Measurements from ENCODE around the gene C2CD2.
A peak's percentile ranks its signal among the peaks of the same experiment; 100 is the strongest.
"Not testable (repeated sequence)": the region's sequence is repeated elsewhere in the genome, so short reads cannot be mapped to it uniquely, and the experiment has no call there.

The C2CD2 gene

DNA sequence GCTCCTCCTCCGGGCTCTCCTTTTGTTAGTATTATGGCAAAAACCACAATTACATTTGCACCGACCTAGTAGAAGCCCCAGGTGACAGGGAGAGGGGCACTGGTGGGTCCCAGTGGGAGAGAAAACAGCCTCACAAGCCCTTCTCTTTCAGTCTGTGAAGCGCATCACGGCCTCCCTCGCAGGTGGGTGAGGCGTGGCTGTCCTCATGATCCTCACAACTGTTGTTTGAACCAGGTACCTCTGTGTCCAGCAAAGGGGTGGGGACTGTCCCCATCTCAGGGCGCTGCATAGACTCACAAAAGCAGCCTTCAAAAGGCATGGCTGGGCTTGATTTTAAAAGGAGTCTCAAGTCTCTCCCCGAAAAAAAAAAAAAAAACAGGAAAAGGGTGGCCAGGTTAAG, 7.9 kb upstream of the C2CD2 start:
- TF ChIP-seq EZH2phosphoT487 (IDR thresholded peaks at IDR 0.05; ENCODE audit: borderline replicate concordance, low read length) (no peak), CTCF (IDR thresholded peaks at IDR 0.05; ENCODE audit: low read depth, low read length, poor library complexity, severe bottlenecking) (no peak)
- Histone ChIP-seq H3K4me1 (ENCODE audit: control insufficient read depth, low read length) (peaks cover 48% of the 10 kb centered on the region), H3K27me3 (ENCODE audit: control insufficient read depth, low read length) (no peaks in the 10 kb centered on the region), H3K4me3 (ENCODE audit: low read length) (peak overlapping the region; percentile 24), H3K27ac (ENCODE audit: low read depth, low read length) (no peak overlapping the region), H3K9me2 (replicated peaks; ENCODE audit: control insufficient read depth, low read length) (no peaks in the 10 kb centered on the region), H3K36me3 (ENCODE audit: control insufficient read depth, low read length) (no peaks in the 10 kb centered on the region), H4K20me1 (ENCODE audit: control insufficient read depth, insufficient read depth, low read depth, low read length) (no peaks in the 10 kb centered on the region), H3K9me3 (ENCODE audit: control insufficient read depth, insufficient read depth, low read length) (no peaks in the 10 kb centered on the region), H3F3A (ENCODE audit: control insufficient read depth, insufficient read depth) (peaks cover 9% of the 10 kb centered on the region), H3K4me2 (ENCODE audit: low read length) (peak overlapping the region; percentile 47), H3K79me2 (ENCODE audit: control insufficient read depth, low read length) (no peaks in the 10 kb centered on the region)

DNA sequence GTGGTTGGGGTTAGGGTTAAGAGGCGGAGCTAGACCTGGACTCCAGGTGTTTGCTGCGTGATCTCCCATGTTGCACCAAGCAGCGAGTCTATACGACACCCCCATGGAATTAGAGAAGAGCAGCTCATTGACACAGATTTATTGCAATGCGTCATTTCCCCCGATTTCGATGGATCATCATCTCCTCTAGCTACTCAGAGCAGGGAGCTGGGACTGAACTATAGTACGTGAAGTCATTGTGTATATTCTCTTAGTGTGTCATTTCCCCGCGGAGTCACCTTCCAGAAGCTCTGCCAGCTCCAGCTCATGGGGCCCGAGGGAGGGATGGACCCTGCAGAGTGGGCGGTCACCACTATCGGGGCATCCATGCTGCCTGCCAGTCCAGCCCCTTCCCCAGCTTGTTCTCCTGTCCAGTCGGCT, 7.5 kb upstream of the C2CD2 start:
- peak overlapping the region; percentile 47 for H3K4me2 ChIP-seq (ENCODE audit: low read length)
- H3K27ac ChIP-seq (ENCODE audit: low read depth, low read length): no peak overlapping the region
- H3K9me2 ChIP-seq (replicated peaks; ENCODE audit: control insufficient read depth, low read length): no peaks in the 10 kb centered on the region
- peaks cover 52% of the 10 kb centered on the region for H3K4me1 ChIP-seq (ENCODE audit: control insufficient read depth, low read length)
- H3F3A ChIP-seq (ENCODE audit: control insufficient read depth, insufficient read depth): peaks cover 9% of the 10 kb centered on the region
- H3K27me3 ChIP-seq (ENCODE audit: control insufficient read depth, low read length): no peaks in the 10 kb centered on the region
- peak overlapping the region; percentile 24; the same call in 1 of the 2 replicates for H3K4me3 ChIP-seq (ENCODE audit: low read length)
- no peaks in the 10 kb centered on the region for H3K79me2 ChIP-seq (ENCODE audit: control insufficient read depth, low read length)
- H3K36me3 ChIP-seq (ENCODE audit: control insufficient read depth, low read length): no peaks in the 10 kb centered on the region
- TF ChIP-seq CTCF (IDR thresholded peaks at IDR 0.05; ENCODE audit: low read depth, low read length, poor library complexity, severe bottlenecking): no peak
- TF ChIP-seq EZH2phosphoT487 (IDR thresholded peaks at IDR 0.05; ENCODE audit: borderline replicate concordance, low read length): no peak
- no peaks in the 10 kb centered on the region for H3K9me3 ChIP-seq (ENCODE audit: control insufficient read depth, insufficient read depth, low read length)
- H4K20me1 ChIP-seq (ENCODE audit: control insufficient read depth, insufficient read depth, low read depth, low read length): no peaks in the 10 kb centered on the region

DNA sequence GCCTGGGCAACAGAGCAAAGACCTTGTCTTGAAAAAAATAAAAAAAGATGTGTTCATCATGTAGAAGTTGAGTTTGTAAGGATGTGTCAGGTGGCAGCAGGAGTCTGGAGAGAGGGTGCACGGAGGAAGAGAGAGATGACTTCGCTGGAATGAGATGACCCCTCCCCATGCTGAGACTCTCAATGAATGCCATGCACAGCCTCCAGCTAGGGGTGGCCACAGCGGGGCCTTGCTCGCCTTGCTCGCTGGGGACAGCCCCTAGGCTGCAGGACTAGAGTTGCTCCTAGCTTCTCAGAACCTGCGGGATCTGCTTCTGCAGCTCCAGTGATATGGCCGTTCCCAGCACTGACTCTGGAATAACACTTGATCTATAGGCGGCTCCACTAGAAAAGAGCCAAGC, 6.6 kb upstream of the C2CD2 start:
- H3K27me3 ChIP-seq (ENCODE audit: control insufficient read depth, low read length): no peaks in the 10 kb centered on the region
- H3K9me3 ChIP-seq (ENCODE audit: control insufficient read depth, insufficient read depth, low read length): no peaks in the 10 kb centered on the region
- TF ChIP-seq EZH2phosphoT487 (IDR thresholded peaks at IDR 0.05; ENCODE audit: borderline replicate concordance, low read length) (no peak), CTCF (IDR thresholded peaks at IDR 0.05; ENCODE audit: low read depth, low read length, poor library complexity, severe bottlenecking) (no peak)
- no peaks in the 10 kb centered on the region for H3K79me2 ChIP-seq (ENCODE audit: control insufficient read depth, low read length)
- H3K9me2 ChIP-seq (replicated peaks; ENCODE audit: control insufficient read depth, low read length): no peaks in the 10 kb centered on the region
- H3K4me1 ChIP-seq (ENCODE audit: control insufficient read depth, low read length): peaks cover 58% of the 10 kb centered on the region
- no peaks in the 10 kb centered on the region for H4K20me1 ChIP-seq (ENCODE audit: control insufficient read depth, insufficient read depth, low read depth, low read length)
- H3K4me3 ChIP-seq (ENCODE audit: low read length): no peak overlapping the region
- no peaks in the 10 kb centered on the region for H3K36me3 ChIP-seq (ENCODE audit: control insufficient read depth, low read length)
- peaks cover 12% of the 10 kb centered on the region for H3F3A ChIP-seq (ENCODE audit: control insufficient read depth, insufficient read depth)
- no peak overlapping the region for H3K4me2 ChIP-seq (ENCODE audit: low read length)
- H3K27ac ChIP-seq (ENCODE audit: low read depth, low read length): no peak overlapping the region

GRCh38 chr21:41959697-41960096, 5.9 kb upstream of the C2CD2 start:
- H3K27ac ChIP-seq (ENCODE audit: low read depth, low read length); H4K20me1 ChIP-seq (ENCODE audit: control insufficient read depth, insufficient read depth, low read depth, low read length); H3K27me3 ChIP-seq (ENCODE audit: control insufficient read depth, low read length); H3K9me3 ChIP-seq (ENCODE audit: control insufficient read depth, insufficient read depth, low read length); H3K79me2 ChIP-seq (ENCODE audit: control insufficient read depth, low read length); H3K4me3 ChIP-seq (ENCODE audit: low read length); H3K9me2 ChIP-seq (replicated peaks; ENCODE audit: control insufficient read depth, low read length); H3K36me3 ChIP-seq (ENCODE audit: control insufficient read depth, low read length); H3K4me2 ChIP-seq (ENCODE audit: low read length): not testable (repeated sequence)
- H3F3A ChIP-seq (ENCODE audit: control insufficient read depth, insufficient read depth): peaks cover 14% of the 10 kb centered on the region
- H3K4me1 ChIP-seq (ENCODE audit: control insufficient read depth, low read length): peaks cover 58% of the 10 kb centered on the region
